K562 (cell line): ENCODE results near the gene RNF187. TPM values are rescaled to one million over a fixed set of nuclear protein-coding genes. Genes with fewer than 3 reads are reported as not detected.

Experiments used
- ADNP ChIP-seq: fragments of 200-800 bp; sonication (Bioruptor generic); IDR thresholded peaks from 2 replicates; pipeline ENCODE4 v1.6.1; 2016; ENCODE audit warnings: missing genetic modification characterization, missing compliant biosample characterization
- CBFB ChIP-seq: sonication (generic); formaldehyde crosslinking; IDR thresholded peaks from 2 replicates; pipeline ENCODE4 v1.4.0; 2020; ENCODE audit warnings: mild to moderate bottlenecking, missing genetic modification reagents
- CEBPZ ChIP-seq: fragments of 150-350 bp; IDR thresholded peaks from 2 replicates; pipeline ENCODE4 v1.6.1; 2014; ENCODE audit warnings: low read depth, mild to moderate bottlenecking, low read length, borderline replicate concordance
- CTBP1 ChIP-seq: fragments of 450-650 bp; IDR thresholded peaks from 2 replicates; pipeline ENCODE4 v1.6.1; 2016; ENCODE audit warnings: borderline replicate concordance
- DNMT1 ChIP-seq: fragments of 450-650 bp; IDR thresholded peaks from 2 replicates; pipeline ENCODE4 v1.6.1; 2016; ENCODE audit warnings: antibody characterized with exemption, mild to moderate bottlenecking
- ETS1 ChIP-seq: conservative IDR thresholded peaks from 2 replicates; pipeline ENCODE4 v1.6.1; 2011; ENCODE audit warnings: low read depth, mild to moderate bottlenecking, low read length; ENCODE audit not compliant: control insufficient read depth
- FOXP1 ChIP-seq: sonication (generic); formaldehyde crosslinking; IDR thresholded peaks from 2 replicates; pipeline ENCODE4 v1.8.0; 2022; ENCODE audit warnings: mild to moderate bottlenecking, missing genetic modification reagents
- GABPA ChIP-seq: fragments of 200-800 bp; sonication (Bioruptor generic); conservative IDR thresholded peaks from 2 replicates; pipeline ENCODE4 v1.6.1; 2016; ENCODE audit warnings: low read depth, missing genetic modification characterization, missing compliant biosample characterization
- GTF2F1 ChIP-seq: IDR thresholded peaks from 2 replicates; pipeline ENCODE4 v1.6.1; 2011; ENCODE audit warnings: low read depth, low read length, improper control_type of control experiment
- HDAC6 ChIP-seq: IDR thresholded peaks from 2 replicates; pipeline ENCODE4 v1.6.1; 2012; ENCODE audit warnings: low read depth, mild to moderate bottlenecking, control low read depth, inconsistent platforms, low read length, moderate library complexity
- HLTF ChIP-seq: fragments of 450-650 bp; IDR thresholded peaks from 2 replicates; pipeline ENCODE4 v1.6.1; 2016
- MXI1 ChIP-seq: IDR thresholded peaks from 2 replicates; pipeline ENCODE4 v1.6.1; 2011; ENCODE audit warnings: low read depth, mild to moderate bottlenecking, improper control_type of control experiment, low read length
- PML ChIP-seq: IDR thresholded peaks from 2 replicates; pipeline ENCODE4 v1.6.1; 2012; ENCODE audit warnings: low read length, inconsistent platforms
- RNF2 ChIP-seq: sonication (generic); IDR thresholded peaks from 2 replicates; pipeline ENCODE4 v1.6.1; 2016
- SMARCA4 ChIP-seq: fragments of 450-650 bp; IDR thresholded peaks from 2 replicates; pipeline ENCODE4 v1.6.1; 2016
- SRSF7 ChIP-seq: fragments of 200-400 bp; formaldehyde crosslinking; optimal IDR thresholded peaks from 2 replicates; pipeline ENCODE3; 2017; ENCODE audit warnings: mild to moderate bottlenecking, low read depth, low read length
- TAF7 ChIP-seq: fragments of 450-650 bp; IDR thresholded peaks from 2 replicates; pipeline ENCODE4 v1.6.1; 2016; ENCODE audit warnings: missing genetic modification characterization, missing compliant biosample characterization
- ZNF217 ChIP-seq: sonication (generic); formaldehyde crosslinking; IDR thresholded peaks from 2 replicates; pipeline ENCODE4 v1.8.0; 2022; ENCODE audit warnings: mild to moderate bottlenecking, missing genetic modification reagents
- ZNF830 ChIP-seq: fragments of 250-450 bp; sonication (Bioruptor Pico); IDR thresholded peaks from 2 replicates; pipeline ENCODE4 v1.5.0; 2021; ENCODE audit warnings: mild to moderate bottlenecking
- polyA plus RNA-seq, 8 experiments: library from polyadenylated mRNA; depleted of rRNA in 4 of 8; stranded (reverse) in 5 of 8; unstranded in 3 of 8; fragments of >200 nt; fragmentation: Nextera tagmentation in 2 of 8; fragmentation: Illumina TruSeq in 1 of 8; extraction: Ambion mirVana in 2 of 8; extraction: Trizol in 1 of 8; gene quantifications; 2 replicates each; pipeline versions ENCODE4 v1.2.1 to v1.2.3, GENCODE V29; 2011 to 2014; ENCODE audit warnings: inconsistent platforms in 1 of 8, missing spikeins in 1 of 8
- total RNA-seq, 7 experiments: library from RNA; depleted of rRNA in 6 of 7; stranded (reverse); fragments of >200 nt in 6 of 7; fragmentation: Illumina TruSeq in 2 of 7; extraction: Trizol in 2 of 7; gene quantifications; 2 replicates each; pipeline versions ENCODE4 v1.2.1 to v1.2.3, GENCODE V29; 2011 to 2021; ENCODE audit warnings: low replicate concordance in 1 of 7
- TF ChIP-seq, protein P1 (sequence below): sonication (generic); formaldehyde crosslinking; IDR thresholded peaks from 2 replicates; pipeline ENCODE4 v1.8.0; 2023; ENCODE audit warnings: mild to moderate bottlenecking, missing genetic modification reagents
- TF ChIP-seq, protein P2 (sequence below): fragments of 250-450 bp; sonication (Bioruptor Pico); IDR thresholded peaks from 2 replicates; pipeline ENCODE4 v1.5.1; 2021; ENCODE audit warnings: mild to moderate bottlenecking

RNF187 gene
- total and polyA plus RNA-seq, 9 of the 15 experiments (the other 6 are each of a cell fraction or from before 2014, with no cell fraction given), result 2.3 to 119 (median 41.9) TPM

- no peak for TF ChIP-seq ZNF217
- peak; percentile 92 for TF ChIP-seq CBFB (CRISPR knock-in tag)
- peak; percentile 98 for TF ChIP-seq CTBP1
- no peak for TF ChIP-seq CEBPZ
- TF ChIP-seq GABPA (tag), result 0 out of 2 replicates have a peak, but pooled peaks have one; percentile 8
- TF ChIP-seq PML, result 0 out of 2 replicates have a peak, but pooled peaks have one; percentile 13
- 0 out of 2 replicates have a peak, but pooled peaks have one; percentile 22 for TF ChIP-seq HDAC6
- 0 out of 2 replicates have a peak, but pooled peaks have one; percentile 21 for TF ChIP-seq MXI1
- TF ChIP-seq DNMT1, result no peak
- peak; percentile 85; the same call in 1 of the 2 replicates for TF ChIP-seq ETS1
- peak; percentile 82 for TF ChIP-seq SMARCA4
- no peak for TF ChIP-seq ZNF830 (CRISPR knock-in tag)
- TF ChIP-seq TAF7 (tag), result no peak
- TF ChIP-seq, protein P1, sequence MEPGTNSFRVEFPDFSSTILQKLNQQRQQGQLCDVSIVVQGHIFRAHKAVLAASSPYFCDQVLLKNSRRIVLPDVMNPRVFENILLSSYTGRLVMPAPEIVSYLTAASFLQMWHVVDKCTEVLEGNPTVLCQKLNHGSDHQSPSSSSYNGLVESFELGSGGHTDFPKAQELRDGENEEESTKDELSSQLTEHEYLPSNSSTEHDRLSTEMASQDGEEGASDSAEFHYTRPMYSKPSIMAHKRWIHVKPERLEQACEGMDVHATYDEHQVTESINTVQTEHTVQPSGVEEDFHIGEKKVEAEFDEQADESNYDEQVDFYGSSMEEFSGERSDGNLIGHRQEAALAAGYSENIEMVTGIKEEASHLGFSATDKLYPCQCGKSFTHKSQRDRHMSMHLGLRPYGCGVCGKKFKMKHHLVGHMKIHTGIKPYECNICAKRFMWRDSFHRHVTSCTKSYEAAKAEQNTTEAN (CRISPR knock-in tag), result no peak
- TF ChIP-seq FOXP1, result peak; percentile 61; the same call in 1 of the 2 replicates
- peak; percentile 30 for TF ChIP-seq HLTF
- peak; percentile 90; the same call in 1 of the 2 replicates for TF ChIP-seq RNF2
- TF ChIP-seq ADNP (tag), result no peak
- TF ChIP-seq GTF2F1, result no peak
- TF ChIP-seq SRSF7, result no peak
- TF ChIP-seq, protein P2, sequence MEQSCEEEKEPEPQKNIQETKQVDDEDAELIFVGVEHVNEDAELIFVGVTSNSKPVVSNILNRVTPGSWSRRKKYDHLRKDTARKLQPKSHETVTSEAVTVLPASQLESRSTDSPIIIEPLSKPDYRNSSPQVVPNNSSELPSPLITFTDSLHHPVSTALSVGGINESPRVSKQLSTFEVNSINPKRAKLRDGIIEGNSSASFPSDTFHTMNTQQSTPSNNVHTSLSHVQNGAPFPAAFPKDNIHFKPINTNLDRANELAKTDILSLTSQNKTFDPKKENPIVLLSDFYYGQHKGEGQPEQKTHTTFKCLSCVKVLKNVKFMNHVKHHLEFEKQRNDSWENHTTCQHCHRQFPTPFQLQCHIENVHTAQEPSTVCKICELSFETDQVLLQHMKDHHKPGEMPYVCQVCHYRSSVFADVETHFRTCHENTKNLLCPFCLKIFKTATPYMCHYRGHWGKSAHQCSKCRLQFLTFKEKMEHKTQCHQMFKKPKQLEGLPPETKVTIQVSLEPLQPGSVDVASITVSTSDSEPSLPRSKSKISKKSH (CRISPR knock-in tag), result no peak
Observed at GRCh38 chr1:228463559-228464455, 23.4 kb upstream of the RNF187 start (continued).
